ENCODE data around the gene TAAR5.
"Not testable (repeated sequence)": the region's sequence is repeated elsewhere in the genome, so short reads cannot be mapped to it uniquely, and the experiment has no call there.

The TAAR5 gene, protein sequence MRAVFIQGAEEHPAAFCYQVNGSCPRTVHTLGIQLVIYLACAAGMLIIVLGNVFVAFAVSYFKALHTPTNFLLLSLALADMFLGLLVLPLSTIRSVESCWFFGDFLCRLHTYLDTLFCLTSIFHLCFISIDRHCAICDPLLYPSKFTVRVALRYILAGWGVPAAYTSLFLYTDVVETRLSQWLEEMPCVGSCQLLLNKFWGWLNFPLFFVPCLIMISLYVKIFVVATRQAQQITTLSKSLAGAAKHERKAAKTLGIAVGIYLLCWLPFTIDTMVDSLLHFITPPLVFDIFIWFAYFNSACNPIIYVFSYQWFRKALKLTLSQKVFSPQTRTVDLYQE

DNA sequence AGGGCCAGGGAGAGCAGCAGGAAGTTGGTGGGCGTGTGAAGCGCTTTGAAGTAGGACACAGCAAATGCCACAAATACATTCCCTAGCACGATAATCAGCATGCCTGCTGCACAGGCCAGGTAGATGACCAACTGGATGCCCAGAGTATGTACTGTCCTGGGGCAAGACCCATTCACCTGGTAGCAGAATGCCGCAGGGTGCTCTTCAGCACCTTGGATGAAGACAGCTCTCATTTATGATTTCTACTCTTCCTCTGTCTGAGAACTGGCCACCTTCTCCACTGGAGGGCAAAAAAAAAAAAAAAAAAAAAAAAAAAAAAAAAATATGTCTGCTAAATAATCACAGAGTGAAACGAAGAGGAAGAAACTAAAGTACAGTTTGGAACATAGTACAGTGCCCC, at the start of gene TAAR5:
Gene TAAR5 (minus strand): TSS at position 288 of the 400 bp plus-strand sequence. CDS start 55 bp downstream, at position 233.
- intact Hi-C loops (cut with DNase I; ENCODE audit: low total_unique reads), result no loop called here

DNA sequence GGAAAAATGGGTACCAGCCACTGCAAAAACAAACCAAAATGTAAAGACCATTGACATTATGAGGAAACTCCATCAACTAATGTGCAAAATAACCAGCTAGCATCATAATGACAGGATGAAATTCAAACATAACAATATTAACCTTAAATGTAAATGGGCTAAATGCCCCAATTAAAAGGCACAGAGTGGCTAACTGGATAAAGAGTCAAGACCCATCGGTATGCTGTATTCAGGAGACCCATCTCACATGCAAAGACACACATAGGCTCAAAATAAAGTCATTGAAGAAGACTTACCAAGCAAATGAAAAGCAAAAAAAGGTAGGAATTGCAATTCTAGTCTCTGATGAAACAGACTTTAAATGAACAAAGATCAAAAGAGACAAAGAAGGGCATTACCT, 47.6 kb upstream of the TAAR5 start:
- intact Hi-C loops (cut with DNase I; ENCODE audit: low total_unique reads); H3K27ac ChIP-seq; H3K4me1 ChIP-seq; H3K27me3 ChIP-seq; H3K36me3 ChIP-seq; H3K4me3 ChIP-seq; DNase-seq; H3K9me3 ChIP-seq: not testable (repeated sequence)

More for the DNA sequence above, at the start of gene TAAR5:
- Histone ChIP-seq H3K36me3 (no peaks in the 10 kb centered on the region), H3K9me3 (no peaks in the 10 kb centered on the region), H3K27ac (no peak within 1 kb of the TSS), H3K4me1 (no peaks in the 10 kb centered on the region), H3K27me3 (no peaks in the 10 kb centered on the region), H3K4me3 (no peak within 1 kb of the TSS)
- TF ChIP-seq, protein P1, sequence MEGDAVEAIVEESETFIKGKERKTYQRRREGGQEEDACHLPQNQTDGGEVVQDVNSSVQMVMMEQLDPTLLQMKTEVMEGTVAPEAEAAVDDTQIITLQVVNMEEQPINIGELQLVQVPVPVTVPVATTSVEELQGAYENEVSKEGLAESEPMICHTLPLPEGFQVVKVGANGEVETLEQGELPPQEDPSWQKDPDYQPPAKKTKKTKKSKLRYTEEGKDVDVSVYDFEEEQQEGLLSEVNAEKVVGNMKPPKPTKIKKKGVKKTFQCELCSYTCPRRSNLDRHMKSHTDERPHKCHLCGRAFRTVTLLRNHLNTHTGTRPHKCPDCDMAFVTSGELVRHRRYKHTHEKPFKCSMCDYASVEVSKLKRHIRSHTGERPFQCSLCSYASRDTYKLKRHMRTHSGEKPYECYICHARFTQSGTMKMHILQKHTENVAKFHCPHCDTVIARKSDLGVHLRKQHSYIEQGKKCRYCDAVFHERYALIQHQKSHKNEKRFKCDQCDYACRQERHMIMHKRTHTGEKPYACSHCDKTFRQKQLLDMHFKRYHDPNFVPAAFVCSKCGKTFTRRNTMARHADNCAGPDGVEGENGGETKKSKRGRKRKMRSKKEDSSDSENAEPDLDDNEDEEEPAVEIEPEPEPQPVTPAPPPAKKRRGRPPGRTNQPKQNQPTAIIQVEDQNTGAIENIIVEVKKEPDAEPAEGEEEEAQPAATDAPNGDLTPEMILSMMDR (IDR thresholded peaks at IDR 0.05), result no peak
- no peak for DNase-seq

DNA sequence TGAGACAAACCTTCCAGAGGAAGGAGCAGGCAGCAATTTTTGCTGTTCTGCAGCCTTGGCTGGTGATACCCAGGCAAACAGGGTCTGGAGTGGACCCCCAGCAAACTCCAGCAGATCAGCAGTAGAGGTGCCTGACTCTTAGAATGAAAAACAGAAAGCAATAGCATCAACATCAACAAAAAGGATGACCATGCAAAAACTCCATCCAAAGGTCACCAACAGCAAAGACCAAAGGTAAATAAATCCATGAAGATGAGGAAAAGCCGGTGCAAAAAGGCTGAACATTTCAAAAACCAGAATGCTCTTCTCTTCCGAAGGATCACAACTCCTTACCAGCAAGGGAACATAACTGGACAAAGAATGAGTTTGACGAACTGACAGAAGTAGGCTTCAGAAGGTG, 46.4 kb upstream of the TAAR5 start:
- intact Hi-C loops (cut with DNase I; ENCODE audit: low total_unique reads), result not testable (repeated sequence)

DNA sequence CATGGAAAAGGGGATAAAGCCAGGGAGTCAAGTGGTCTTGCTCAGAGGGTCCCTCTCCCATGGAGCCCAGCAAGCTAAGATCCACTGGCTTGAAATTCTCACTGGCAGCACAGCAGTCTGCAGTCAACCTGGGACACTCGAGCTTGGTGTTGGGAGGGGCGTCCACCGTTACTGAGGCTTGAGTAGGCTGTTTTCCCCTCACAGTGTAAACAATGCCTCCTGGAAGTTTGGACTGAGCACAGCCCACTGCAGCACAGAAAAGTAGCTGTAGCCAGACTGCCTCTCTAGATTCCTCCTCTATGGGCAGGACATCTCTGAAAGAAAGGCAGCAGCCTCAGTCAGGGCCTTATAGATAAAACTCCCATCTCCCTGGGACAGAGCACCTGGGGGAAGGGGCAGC, 45.7 kb upstream of the TAAR5 start:
- H3K27me3 ChIP-seq; H3K4me1 ChIP-seq; H3K27ac ChIP-seq; H3K4me3 ChIP-seq; intact Hi-C loops (cut with DNase I; ENCODE audit: low total_unique reads); H3K36me3 ChIP-seq; H3K9me3 ChIP-seq; DNase-seq: not testable (repeated sequence)

More for the DNA sequence above, 46.4 kb upstream of the TAAR5 start:
- not testable (repeated sequence) for H3K9me3 ChIP-seq, H3K4me1 ChIP-seq, H3K27ac ChIP-seq, H3K36me3 ChIP-seq, H3K4me3 ChIP-seq, DNase-seq, H3K27me3 ChIP-seq

DNA sequence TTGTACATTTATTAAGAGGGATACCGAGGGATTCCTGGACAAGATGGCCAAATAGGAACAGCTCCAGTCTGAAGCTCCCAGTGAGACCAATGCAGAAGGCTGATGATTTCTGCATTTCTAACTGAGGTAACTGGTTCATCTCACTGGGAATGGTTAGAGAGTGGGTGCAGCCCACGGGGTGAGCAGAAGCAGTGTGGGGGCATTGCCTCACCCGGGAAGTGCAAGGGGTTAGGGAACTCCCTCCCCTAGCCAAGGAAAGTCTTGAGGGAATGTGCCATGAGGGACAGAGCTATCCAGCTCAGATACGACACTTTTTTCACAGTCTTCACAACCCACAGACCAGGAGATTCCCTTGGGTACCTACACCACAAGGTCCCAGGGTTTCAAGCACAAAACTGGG, 45.3 kb upstream of the TAAR5 start:
- intact Hi-C loops (cut with DNase I; ENCODE audit: low total_unique reads), result no loop called here
- H3K4me1 ChIP-seq, result no peaks in the 10 kb centered on the region
- H3K36me3 ChIP-seq, result no peaks in the 10 kb centered on the region
- peaks cover 0 to 6% of the 10 kb centered on the region in 2 donors for H3K27me3 ChIP-seq
- TF ChIP-seq, protein P1 (IDR thresholded peaks at IDR 0.05), result no peak
- no peak for DNase-seq
- H3K4me3 ChIP-seq, result no peak overlapping the region
- H3K27ac ChIP-seq, result no peak overlapping the region
- no peaks in the 10 kb centered on the region for H3K9me3 ChIP-seq

DNA sequence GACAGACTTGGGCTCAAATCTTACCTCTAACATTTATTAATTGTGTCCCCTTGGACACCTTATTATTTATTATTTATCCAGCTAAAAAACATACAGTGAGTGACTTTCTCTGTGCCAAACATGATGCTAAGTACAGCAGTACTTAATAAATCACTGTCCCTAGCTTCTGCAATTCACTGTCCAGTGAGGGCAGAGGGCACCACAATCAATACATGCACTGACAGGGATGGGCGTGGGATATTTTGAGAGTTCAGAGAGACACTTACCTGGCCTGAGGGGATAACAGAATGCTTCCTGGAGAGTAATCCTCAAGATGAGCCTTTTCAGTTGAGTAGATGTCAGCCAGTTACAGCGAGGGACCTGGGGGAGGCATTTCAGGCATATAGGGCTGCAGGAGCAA, 43.8 kb upstream of the TAAR5 start:
- H3K4me3 ChIP-seq, result no peak overlapping the region
- H3K4me1 ChIP-seq, result no peaks in the 10 kb centered on the region
- DNase-seq, result no peak
- H3K27me3 ChIP-seq, result peaks cover 0 to 6% of the 10 kb centered on the region in 2 donors
- TF ChIP-seq, protein P1 (IDR thresholded peaks at IDR 0.05), result no peak
- intact Hi-C loops (cut with DNase I; ENCODE audit: low total_unique reads), result no loop called here
- H3K27ac ChIP-seq, result no peak overlapping the region
- no peaks in the 10 kb centered on the region for H3K36me3 ChIP-seq
- no peaks in the 10 kb centered on the region for H3K9me3 ChIP-seq

DNA sequence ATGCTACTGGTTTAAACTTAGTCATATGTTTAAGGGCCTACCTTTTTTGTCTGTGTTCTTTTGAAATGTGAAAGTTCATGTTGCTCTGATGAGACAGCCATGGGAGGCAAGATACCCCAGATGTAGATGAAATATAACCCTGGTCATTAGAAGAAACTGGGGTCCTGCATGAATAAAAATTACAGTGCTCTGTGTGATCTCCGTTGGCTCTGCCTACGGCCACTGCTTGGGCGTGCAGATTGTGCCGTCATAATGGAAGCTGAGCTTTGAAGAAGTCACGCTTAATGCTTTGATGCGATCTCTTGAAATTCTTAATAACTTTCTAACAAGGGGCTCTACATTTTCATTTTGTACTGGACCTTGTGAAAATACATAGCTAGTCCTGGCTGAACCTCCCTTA, 34.6 kb upstream of the TAAR5 start, which contains the start of gene TAAR2:
Gene TAAR2 (minus strand): TSS at position 101 of the 400 bp plus-strand sequence. CDS start 0 bp downstream, at position 101.
- Histone ChIP-seq H3K4me3 (no peak within 1 kb of the TSS), H3K27ac (no peak within 1 kb of the TSS), H3K27me3 (no peaks in the 10 kb centered on the region), H3K4me1 (no peaks in the 10 kb centered on the region), H3K9me3 (no peaks in the 10 kb centered on the region), H3K36me3 (no peaks in the 10 kb centered on the region)
- TF ChIP-seq, protein P1 (IDR thresholded peaks at IDR 0.05), result no peak
- intact Hi-C loops (cut with DNase I; ENCODE audit: low total_unique reads), result no loop called here
- DNase-seq, result no peak
